Activated CD8-positive, alpha-beta memory T cell treated with anti-CD3 and anti-CD28 coated beads for 4 hours (primary cell): ENCODE data around the gene PRDM12.

Source experiments
- DNase-seq, 2 donors: peaks; one replicate each; pipeline ENCODE4 v3.0.0-alpha.2; 2020; ENCODE audit warnings: low read depth in 2 of 2

The PRDM12 gene

GRCh38 chr9:130635721-130636647 is 28.4 kb upstream of the PRDM12 start:
- no peak for DNase-seq

GRCh38 chr9:130636648-130637020 is 27.8 kb upstream of the PRDM12 start:
- no peak for DNase-seq

GRCh38 chr9:130638284-130639123 is 25.9 kb upstream of the PRDM12 start:
- no peak for DNase-seq

GRCh38 chr9:130639124-130639765 is 25.1 kb upstream of the PRDM12 start:
- DNase-seq, result no peak

GRCh38 chr9:130639866-130640555 is 24.4 kb upstream of the PRDM12 start:
- DNase-seq, result no peak

- DNase-seq, result no peak
Measured at GRCh38 chr9:130640681-130641080, 23.7 kb upstream of the PRDM12 start.

- no peak for DNase-seq
Measured at GRCh38 chr9:130642926-130643325, 21.5 kb upstream of the PRDM12 start.

GRCh38 chr9:130651221-130651620 is 13.2 kb upstream of the PRDM12 start:
- DNase-seq, result no peak

- no peak for DNase-seq
Measured at GRCh38 chr9:130651752-130652151, 12.6 kb upstream of the PRDM12 start.

GRCh38 chr9:130654879-130655278 is 9.5 kb upstream of the PRDM12 start:
- DNase-seq, result no peak

- DNase-seq, result no peak
Measured at GRCh38 chr9:130658893-130659698, 5.3 kb upstream of the PRDM12 start.

- DNase-seq, result no peak
Measured at GRCh38 chr9:130659699-130660248, 4.6 kb upstream of the PRDM12 start.

GRCh38 chr9:130660326-130660682 is 4.1 kb upstream of the PRDM12 start:
- DNase-seq, result no peak

GRCh38 chr9:130660683-130661450 is 3.5 kb upstream of the PRDM12 start:
- DNase-seq, result no peak

GRCh38 chr9:130661451-130662098 is 2.8 kb upstream of the PRDM12 start:
- DNase-seq, result no peak

GRCh38 chr9:130662099-130662969 is 2.1 kb upstream of the PRDM12 start:
- DNase-seq, result no peak

GRCh38 chr9:130662970-130663257 is 1.5 kb upstream of the PRDM12 start:
- DNase-seq, result no peak

- DNase-seq, result no peak
Measured at GRCh38 chr9:130663258-130663976, 977 bp upstream of the PRDM12 start.
